ENCODE data around the gene RAB26. TPM values are rescaled to one million over a fixed set of nuclear protein-coding genes. Genes with fewer than 3 reads are reported as not detected.
"Not testable (repeated sequence)": the region's sequence is repeated elsewhere in the genome, so short reads cannot be mapped to it uniquely, and the experiment has no call there.

RAB26 gene
- polyA plus RNA-seq, 3 donors from 2014 or later: 0.34 to 1.4 TPM; not detected in 1

- H3K4me1 Mint-ChIP-seq; H3K36me3 Mint-ChIP-seq; H3K27ac Mint-ChIP-seq; DNase-seq; H3K9me3 Mint-ChIP-seq; H3K27me3 Mint-ChIP-seq (ENCODE audit: low read depth in 3 of 3); H3K4me3 Mint-ChIP-seq: not testable (repeated sequence)
Measured at GRCh38 chr16:2111412-2112335, 36.8 kb upstream of the RAB26 start.

GRCh38 chr16:2112539-2113106 is 35.8 kb upstream of the RAB26 start:
- H3K36me3 Mint-ChIP-seq; H3K4me1 Mint-ChIP-seq; H3K27ac Mint-ChIP-seq; H3K4me3 Mint-ChIP-seq; H3K27me3 Mint-ChIP-seq (ENCODE audit: low read depth in 3 of 3); H3K9me3 Mint-ChIP-seq; DNase-seq: not testable (repeated sequence)

GRCh38 chr16:2114225-2114624 is 34.2 kb upstream of the RAB26 start:
- not testable (repeated sequence) for H3K4me1 Mint-ChIP-seq; H3K27me3 Mint-ChIP-seq (ENCODE audit: low read depth in 3 of 3); H3K36me3 Mint-ChIP-seq; H3K4me3 Mint-ChIP-seq; H3K27ac Mint-ChIP-seq; H3K9me3 Mint-ChIP-seq; DNase-seq

- not testable (repeated sequence) for H3K9me3 Mint-ChIP-seq; H3K4me1 Mint-ChIP-seq; H3K27me3 Mint-ChIP-seq (ENCODE audit: low read depth in 3 of 3); H3K4me3 Mint-ChIP-seq; H3K36me3 Mint-ChIP-seq; H3K27ac Mint-ChIP-seq; DNase-seq
Measured at GRCh38 chr16:2114885-2115590, 33.4 kb upstream of the RAB26 start.

GRCh38 chr16:2115591-2115973 is 32.8 kb upstream of the RAB26 start:
- peaks cover 0 to 1% of the 10 kb centered on the region in 2 donors for H3K4me1 Mint-ChIP-seq
- DNase-seq: no peak
- H3K9me3 Mint-ChIP-seq: no peaks in the 10 kb centered on the region
- H3K4me3 Mint-ChIP-seq: no peak overlapping the region
- no peak overlapping the region for H3K27ac Mint-ChIP-seq
- H3K36me3 Mint-ChIP-seq: no peaks in the 10 kb centered on the region
- H3K27me3 Mint-ChIP-seq (ENCODE audit: low read depth in 3 of 3): peaks cover 0 to 3% (median 2%) of the 10 kb centered on the region in 3 donors

- H3K4me3 Mint-ChIP-seq; H3K9me3 Mint-ChIP-seq; H3K27ac Mint-ChIP-seq; DNase-seq; H3K4me1 Mint-ChIP-seq; H3K36me3 Mint-ChIP-seq; H3K27me3 Mint-ChIP-seq (ENCODE audit: low read depth in 3 of 3): not testable (repeated sequence)
Measured at GRCh38 chr16:2116428-2116827, 32.0 kb upstream of the RAB26 start.

GRCh38 chr16:2117341-2117740 is 31.1 kb upstream of the RAB26 start:
- not testable (repeated sequence) for DNase-seq; H3K36me3 Mint-ChIP-seq; H3K4me3 Mint-ChIP-seq; H3K4me1 Mint-ChIP-seq; H3K9me3 Mint-ChIP-seq; H3K27ac Mint-ChIP-seq; H3K27me3 Mint-ChIP-seq (ENCODE audit: low read depth in 3 of 3)

GRCh38 chr16:2117960-2118722 is 30.3 kb upstream of the RAB26 start:
- not testable (repeated sequence) for DNase-seq; H3K4me1 Mint-ChIP-seq; H3K27ac Mint-ChIP-seq; H3K27me3 Mint-ChIP-seq (ENCODE audit: low read depth in 3 of 3); H3K9me3 Mint-ChIP-seq; H3K36me3 Mint-ChIP-seq; H3K4me3 Mint-ChIP-seq

- not testable (repeated sequence) for H3K4me3 Mint-ChIP-seq; H3K27me3 Mint-ChIP-seq (ENCODE audit: low read depth in 3 of 3); H3K9me3 Mint-ChIP-seq; H3K36me3 Mint-ChIP-seq; DNase-seq; H3K4me1 Mint-ChIP-seq
- peak overlapping the region in 1 of 6 donors; percentile 35 for H3K27ac Mint-ChIP-seq
Measured at GRCh38 chr16:2121325-2121724, 27.1 kb upstream of the RAB26 start.

- no peaks in the 10 kb centered on the region for H3K9me3 Mint-ChIP-seq
- no peak overlapping the region for H3K4me3 Mint-ChIP-seq
- H3K36me3 Mint-ChIP-seq: no peaks in the 10 kb centered on the region
- H3K4me1 Mint-ChIP-seq: peaks cover 0 to 9% of the 10 kb centered on the region in 2 donors
- no peak overlapping the region for H3K27ac Mint-ChIP-seq
- no peak for DNase-seq
- H3K27me3 Mint-ChIP-seq (ENCODE audit: low read depth in 3 of 3): peaks cover 0 to 2% (median 0%) of the 10 kb centered on the region in 3 donors
Measured at GRCh38 chr16:2121853-2122252, 26.6 kb upstream of the RAB26 start.

GRCh38 chr16:2122429-2122828 is 26.0 kb upstream of the RAB26 start:
- H3K36me3 Mint-ChIP-seq: no peaks in the 10 kb centered on the region
- no peak overlapping the region for H3K4me3 Mint-ChIP-seq
- H3K9me3 Mint-ChIP-seq: no peaks in the 10 kb centered on the region
- H3K27ac Mint-ChIP-seq: no peak overlapping the region
- DNase-seq: no peak
- H3K4me1 Mint-ChIP-seq: peaks cover 0 to 14% of the 10 kb centered on the region in 2 donors
- peaks cover 0 to 2% (median 0%) of the 10 kb centered on the region in 3 donors for H3K27me3 Mint-ChIP-seq (ENCODE audit: low read depth in 3 of 3)

- H3K4me3 Mint-ChIP-seq: not testable (repeated sequence)
Measured at GRCh38 chr16:2122934-2123683, 25.3 kb upstream of the RAB26 start.

GRCh38 chr16:2123706-2124376 is 24.6 kb upstream of the RAB26 start:
- not testable (repeated sequence) for DNase-seq; H3K9me3 Mint-ChIP-seq; H3K36me3 Mint-ChIP-seq; H3K27ac Mint-ChIP-seq; H3K27me3 Mint-ChIP-seq (ENCODE audit: low read depth in 3 of 3); H3K4me3 Mint-ChIP-seq
- H3K4me1 Mint-ChIP-seq: peaks cover 6 to 21% of the 10 kb centered on the region in 2 donors

More at GRCh38 chr16:2122934-2123683, 25.3 kb upstream of the RAB26 start:
- H3K4me1 Mint-ChIP-seq: peaks cover under 1 to 15% of the 10 kb centered on the region in 2 donors
- not testable (repeated sequence) for H3K36me3 Mint-ChIP-seq; DNase-seq; H3K9me3 Mint-ChIP-seq; H3K27ac Mint-ChIP-seq; H3K27me3 Mint-ChIP-seq (ENCODE audit: low read depth in 3 of 3)

All from immature natural killer cell (primary cell).